Gastroesophageal sphincter (tissue), 3 donors: ENCODE measurements around the gene CREBBP.

Experiments
- CTCF ChIP-seq, 4 experiments: fragments of 200-600 bp in 2 of 4; fragments of 450-650 bp in 2 of 4; sonication (generic) in 1 of 4; IDR thresholded peaks; one replicate each; pipeline ENCODE4 v1.5.1; 2017 to 2019; ENCODE audit warnings: antibody characterized with exemption in 4 of 4, mild to moderate bottlenecking in 2 of 4, moderate library complexity in 2 of 4
- EP300 ChIP-seq: sonication (generic); formaldehyde crosslinking; IDR thresholded peaks from one replicate; pipeline ENCODE4 v1.6.1; 2017; ENCODE audit warnings: antibody characterized with exemption, mild to moderate bottlenecking
- POLR2A ChIP-seq, 2 donors: fragments of 450-650 bp; IDR thresholded peaks; one replicate each; pipeline ENCODE4 v1.6.1; 2017; ENCODE audit warnings: antibody characterized with exemption in 2 of 2, mild to moderate bottlenecking in 2 of 2, moderate library complexity in 1 of 2
- POLR2AphosphoS5 ChIP-seq: sonication (generic); formaldehyde crosslinking; IDR thresholded peaks from one replicate; pipeline ENCODE4 v1.6.1; 2017; ENCODE audit warnings: antibody characterized with exemption

- TF ChIP-seq CTCF (IDR thresholded peaks at IDR 0.05) (no peak), POLR2A (IDR thresholded peaks at IDR 0.05) (no peak), EP300 (no peak), POLR2AphosphoS5 (no peak)
Measured at GRCh38 chr16:3909791-3910583, 29.5 kb upstream of the CREBBP start.
